GM23338 (cell line): Measurements from ENCODE around the gene ZNF619. TPM values are rescaled to one million over a fixed set of nuclear protein-coding genes. Genes with fewer than 3 reads are reported as not detected.

Experiments used
- ATAC-seq: fragments of 200-7000 bp; cut with Tn5 transposase; 3 replicates; pipeline ENCODE4 v1.9.1; 2020
- DNase-seq: peaks from one replicate; pipeline ENCODE4 v3.0.0-alpha.2; 2015; ENCODE audit warnings: low spot score
- H2AFZ ChIP-seq: fragments of 200-600 bp; sonication (generic); 2 replicates; pipeline ENCODE4 v1.8.0; 2016; ENCODE audit warnings: antibody characterized with exemption, mild to moderate bottlenecking, moderate library complexity
- H3F3A ChIP-seq: fragments of 200-600 bp; sonication (generic); replicated peaks from 2 replicates; pipeline ENCODE4 v1.8.0; 2017; ENCODE audit warnings: antibody characterized with exemption, mixed run types, low read depth
- H3K27ac ChIP-seq: fragments of 200-600 bp; sonication (generic); 2 replicates; pipeline ENCODE4 v1.6.1; 2016; ENCODE audit warnings: low read depth
- H3K27me3 ChIP-seq: fragments of 200-600 bp; sonication (generic); 2 replicates; pipeline ENCODE4 v1.8.0; 2016; ENCODE audit warnings: mild to moderate bottlenecking, mixed run types, moderate library complexity; ENCODE audit not compliant: insufficient read depth
- H3K36me3 ChIP-seq: fragments of 200-600 bp; sonication (generic); 2 replicates; pipeline ENCODE4 v1.8.0; 2016; ENCODE audit warnings: mild to moderate bottlenecking; ENCODE audit not compliant: insufficient read depth
- H3K4me1 ChIP-seq: fragments of 200-600 bp; sonication (generic); 2 replicates; pipeline ENCODE4 v1.8.0; 2016; ENCODE audit warnings: mild to moderate bottlenecking, moderate library complexity; ENCODE audit not compliant: insufficient read depth
- H3K4me2 ChIP-seq: fragments of 200-600 bp; sonication (generic); 2 replicates; pipeline ENCODE4 v1.7.1; 2017; ENCODE audit warnings: mixed run types
- H3K4me3 ChIP-seq: fragments of 200-600 bp; sonication (generic); 2 replicates; pipeline ENCODE4 v1.6.1; 2016; ENCODE audit warnings: mixed run types
- H3K79me2 ChIP-seq: fragments of 200-600 bp; sonication (generic); replicated peaks from 2 replicates; pipeline ENCODE4 v1.8.0; 2017; ENCODE audit warnings: mild to moderate bottlenecking; ENCODE audit not compliant: insufficient read depth
- H3K9me2 ChIP-seq: fragments of 200-600 bp; sonication (generic); 2 replicates; pipeline ENCODE4 v1.8.0; 2017; ENCODE audit not compliant: insufficient read depth
- H4K20me1 ChIP-seq: fragments of 200-600 bp; sonication (generic); replicated peaks from 2 replicates; pipeline ENCODE4 v1.8.0; 2017; ENCODE audit warnings: mild to moderate bottlenecking; ENCODE audit not compliant: insufficient read depth
- H3K27ac Mint-ChIP-seq: 2 replicates; pipeline ENCODE4 v1.8.0; 2020; ENCODE audit warnings: inconsistent platforms, mild to moderate bottlenecking, moderate library complexity, mixed read lengths
- H3K27me3 Mint-ChIP-seq: 3 replicates; pipeline ENCODE4 v1.8.0; 2022; ENCODE audit warnings: low read depth, mild to moderate bottlenecking, moderate library complexity, mixed read lengths, inconsistent platforms; ENCODE audit not compliant: insufficient read depth, poor library complexity
- H3K36me3 Mint-ChIP-seq: 3 replicates; pipeline ENCODE4 v1.8.0; 2021; ENCODE audit warnings: low read depth, mild to moderate bottlenecking, inconsistent platforms, moderate library complexity, mixed read lengths
- H3K4me1 Mint-ChIP-seq: 3 replicates; pipeline ENCODE4 v1.8.0; 2020; ENCODE audit warnings: mild to moderate bottlenecking, inconsistent platforms, mixed read lengths
- H3K4me3 Mint-ChIP-seq: 3 replicates; pipeline ENCODE4 v1.8.0; 2021; ENCODE audit warnings: moderate library complexity, mild to moderate bottlenecking, inconsistent platforms, mixed read lengths
- H3K9me3 Mint-ChIP-seq: 3 replicates; pipeline ENCODE4 v1.8.0; 2020; ENCODE audit warnings: moderate library complexity, mild to moderate bottlenecking, inconsistent platforms, mixed read lengths
- CREB1 ChIP-seq: fragments of 250-450 bp; sonication (Bioruptor Pico); IDR thresholded peaks from 2 replicates; pipeline ENCODE4 v1.5.0; 2020; ENCODE audit warnings: low read depth, mild to moderate bottlenecking, moderate library complexity
- CTCF ChIP-seq, 2 experiments: fragments of 200-600 bp in 1 of 2; sonication (generic) in 1 of 2; conservative IDR thresholded peaks; 2 replicates each; pipeline versions ENCODE4 v1.5.1 to v1.6.1; 2016 to 2017; ENCODE audit warnings: antibody characterized with exemption in 2 of 2, low read depth in 2 of 2, mild to moderate bottlenecking in 2 of 2, moderate library complexity in 1 of 2
- ETS1 ChIP-seq: IDR thresholded peaks from 2 replicates; pipeline ENCODE4 v1.6.1; 2016; ENCODE audit warnings: antibody characterized with exemption
- EZH2 ChIP-seq: fragments of 200-600 bp; sonication (generic); IDR thresholded peaks from one replicate; pipeline ENCODE4 v1.8.0; 2017; ENCODE audit warnings: antibody characterized with exemption, mild to moderate bottlenecking, low read depth; ENCODE audit not compliant: unreplicated experiment
- EZH2phosphoT487 ChIP-seq: fragments of 200-600 bp; sonication (generic); IDR thresholded peaks from one replicate; pipeline ENCODE4 v1.8.1; 2018; ENCODE audit warnings: antibody characterized with exemption; ENCODE audit not compliant: unreplicated experiment
- JUNB ChIP-seq: IDR thresholded peaks from one replicate; pipeline ENCODE4 v1.6.1; 2016; ENCODE audit warnings: antibody characterized with exemption; ENCODE audit not compliant: unreplicated experiment
- NANOG ChIP-seq: IDR thresholded peaks from 2 replicates; pipeline ENCODE4 v1.6.1; 2016; ENCODE audit warnings: antibody characterized with exemption, borderline replicate concordance
- POLR2AphosphoS5 ChIP-seq: IDR thresholded peaks from 2 replicates; pipeline ENCODE4 v1.6.1; 2016; ENCODE audit warnings: antibody characterized with exemption, low read depth
- REST ChIP-seq: IDR thresholded peaks from one replicate; pipeline ENCODE4 v1.6.1; 2018; ENCODE audit warnings: antibody characterized with exemption; ENCODE audit not compliant: unreplicated experiment
- STAT1 ChIP-seq: IDR thresholded peaks from one replicate; pipeline ENCODE4 v1.6.1; 2016; ENCODE audit warnings: antibody characterized with exemption; ENCODE audit not compliant: unreplicated experiment
- ZNF114 ChIP-seq: fragments of 250-450 bp; sonication (Bioruptor Pico); IDR thresholded peaks from 2 replicates; pipeline ENCODE4 v1.5.0; 2020; ENCODE audit warnings: mild to moderate bottlenecking, moderate library complexity
- ZNF331 ChIP-seq: fragments of 250-450 bp; sonication (Bioruptor Pico); IDR thresholded peaks from 2 replicates; pipeline ENCODE4 v1.5.0; 2020; ENCODE audit warnings: low read depth, mild to moderate bottlenecking, moderate library complexity
- polyA plus RNA-seq: library from polyadenylated mRNA; unstranded; fragments of >200 nt; fragmentation: Nextera tagmentation; extraction: Ambion mirVana; gene quantifications from 2 replicates; pipeline ENCODE4 v1.2.1, GENCODE V29; 2016
- total RNA-seq: library from RNA; depleted of rRNA; stranded (reverse); fragments of >200 nt; shearing (Covaris generic); gene quantifications from 2 replicates; pipeline ENCODE4 v1.2.3, GENCODE V29; 2014

The ZNF619 gene
- total and polyA plus RNA-seq, 2 experiments from 2014 or later, result 1.3 to 7.4 TPM

GRCh38 chr3:40437889-40438288 is 39.0 kb upstream of the ZNF619 start:
- no peaks in the 10 kb centered on the region for H3K27me3 ChIP-seq

GRCh38 chr3:40445062-40445461 is 31.9 kb upstream of the ZNF619 start:
- no peak overlapping the region for H3K27ac Mint-ChIP-seq
- Histone ChIP-seq H3K4me3 (no peak overlapping the region), H4K20me1 (no peaks in the 10 kb centered on the region; the same call in 1 of the 2 replicates), H3K4me1 (no peaks in the 10 kb centered on the region), H3K36me3 (no peaks in the 10 kb centered on the region), H3K79me2 (no peaks in the 10 kb centered on the region), H3K27ac (no peak overlapping the region), H3K27me3 (no peaks in the 10 kb centered on the region), H3K9me2 (no peaks in the 10 kb centered on the region), H3K4me2 (no peak overlapping the region), H3F3A (no peaks in the 10 kb centered on the region), H2AFZ (no peak overlapping the region)
- no peaks in the 10 kb centered on the region for H3K9me3 Mint-ChIP-seq
- no peaks in the 10 kb centered on the region for H3K36me3 Mint-ChIP-seq
- H3K4me1 Mint-ChIP-seq, result no peaks in the 10 kb centered on the region
- ATAC-seq (no peak), DNase-seq (no peak)
- peaks cover 2% of the 10 kb centered on the region for H3K27me3 Mint-ChIP-seq
- H3K4me3 Mint-ChIP-seq, result no peak overlapping the region
- TF ChIP-seq EZH2 (no peak), ZNF114 (CRISPR knock-in tag) (no peak), CTCF (conservative IDR thresholded peaks at IDR 0.05; ENCODE audit: low read depth in 2 of 2) (no peak), ZNF331 (CRISPR knock-in tag) (no peak), POLR2AphosphoS5 (no peak), EZH2phosphoT487 (no peak), NANOG (no peak), JUNB (no peak), ETS1 (no peak), STAT1 (no peak)

More at GRCh38 chr3:40437889-40438288, 39.0 kb upstream of the ZNF619 start:
- Histone ChIP-seq H3K36me3 (no peaks in the 10 kb centered on the region), H3F3A (no peaks in the 10 kb centered on the region), H4K20me1 (no peaks in the 10 kb centered on the region; the same call in 1 of the 2 replicates), H3K4me1 (no peaks in the 10 kb centered on the region), H2AFZ (no peak overlapping the region), H3K9me2 (no peaks in the 10 kb centered on the region), H3K4me2 (no peak overlapping the region), H3K27ac (no peak overlapping the region), H3K79me2 (no peaks in the 10 kb centered on the region), H3K4me3 (no peak overlapping the region)
- DNase-seq, result peak; percentile 43
- H3K4me3 Mint-ChIP-seq, result no peak overlapping the region
- H3K9me3 Mint-ChIP-seq, result 0 out of 3 replicates have a peak, but pooled peaks cover 3% of the 10 kb centered on the region
- H3K4me1 Mint-ChIP-seq, result no peaks in the 10 kb centered on the region
- no peak for ATAC-seq
- H3K36me3 Mint-ChIP-seq, result peaks cover 3% of the 10 kb centered on the region; the same call in 1 of the 3 replicates
- H3K27me3 Mint-ChIP-seq, result no peaks in the 10 kb centered on the region
- H3K27ac Mint-ChIP-seq, result no peak overlapping the region
- TF ChIP-seq REST (peak; percentile 66), EZH2 (no peak), CREB1 (CRISPR knock-in tag) (no peak)
